ENCODE results near the gene NDUFA12.

- TF ChIP-seq, protein P1, sequence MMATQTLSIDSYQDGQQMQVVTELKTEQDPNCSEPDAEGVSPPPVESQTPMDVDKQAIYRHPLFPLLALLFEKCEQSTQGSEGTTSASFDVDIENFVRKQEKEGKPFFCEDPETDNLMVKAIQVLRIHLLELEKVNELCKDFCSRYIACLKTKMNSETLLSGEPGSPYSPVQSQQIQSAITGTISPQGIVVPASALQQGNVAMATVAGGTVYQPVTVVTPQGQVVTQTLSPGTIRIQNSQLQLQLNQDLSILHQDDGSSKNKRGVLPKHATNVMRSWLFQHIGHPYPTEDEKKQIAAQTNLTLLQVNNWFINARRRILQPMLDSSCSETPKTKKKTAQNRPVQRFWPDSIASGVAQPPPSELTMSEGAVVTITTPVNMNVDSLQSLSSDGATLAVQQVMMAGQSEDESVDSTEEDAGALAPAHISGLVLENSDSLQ (IDR thresholded peaks at IDR 0.05) = no peak
- TF ChIP-seq SP1 (IDR thresholded peaks at IDR 0.05) (no peak), HDGF (IDR thresholded peaks at IDR 0.05; ENCODE audit: borderline replicate concordance) (no peak), FOXM1 (IDR thresholded peaks at IDR 0.05; ENCODE audit: borderline replicate concordance) (no peak)
Measured at GRCh38 chr12:95016120-95016519, 12.6 kb upstream of the NDUFA12 start.

Measured in HEK293T (cell line).